GM04504 (cell line): ENCODE measurements around the gene MSH5.
"Not testable (repeated sequence)": the region's sequence is repeated elsewhere in the genome, so short reads cannot be mapped to it uniquely, and the experiment has no call there.

ENCODE experiments used
- DNase-seq: peaks from one replicate; pipeline ENCODE4 v3.0.0-alpha.2; 2012; ENCODE audit warnings: low read depth

The MSH5 gene

GRCh38 chr6:31739639-31740396, at the start of gene MSH5:
MSH5 (plus strand) TSS chr6:31740005; CDS start chr6:31740467, 462 bp downstream.
- DNase-seq, result peak; percentile 99

- DNase-seq, result no peak
Observed at GRCh38 chr6:31690231-31691077, 49.4 kb upstream of the MSH5 start.

GRCh38 chr6:31691078-31691463, 48.7 kb upstream of the MSH5 start:
- no peak for DNase-seq

GRCh38 chr6:31691564-31692108, 48.2 kb upstream of the MSH5 start:
- DNase-seq, result no peak

GRCh38 chr6:31692353-31692752, 47.5 kb upstream of the MSH5 start:
- no peak for DNase-seq

GRCh38 chr6:31692886-31693285, 46.9 kb upstream of the MSH5 start:
- no peak for DNase-seq

- DNase-seq, result no peak
Observed at GRCh38 chr6:31693535-31693934, 46.3 kb upstream of the MSH5 start.

- DNase-seq, result no peak
Observed at GRCh38 chr6:31697555-31697954, 42.2 kb upstream of the MSH5 start.

- DNase-seq, result no peak
Observed at GRCh38 chr6:31700740-31701401, 38.9 kb upstream of the MSH5 start.

GRCh38 chr6:31701666-31702404, 38.0 kb upstream of the MSH5 start:
- DNase-seq, result no peak

GRCh38 chr6:31702405-31702818, 37.4 kb upstream of the MSH5 start:
- no peak for DNase-seq

GRCh38 chr6:31702819-31703716, 36.7 kb upstream of the MSH5 start, which contains the start of gene ABHD16A:
ABHD16A (minus strand) TSS chr6:31703324; CDS start chr6:31703281, 43 bp downstream.
- peak; percentile 96 for DNase-seq

GRCh38 chr6:31705931-31706330, 33.9 kb upstream of the MSH5 start:
- DNase-seq, result no peak

- no peak for DNase-seq
Observed at GRCh38 chr6:31706599-31706998, 33.2 kb upstream of the MSH5 start, which contains the start of gene LY6G6F. LY6G6F (plus strand) TSS chr6:31706866; CDS start chr6:31706907, 41 bp downstream.

- DNase-seq, result no peak
Observed at GRCh38 chr6:31707701-31708100, 32.1 kb upstream of the MSH5 start.

- DNase-seq, result no peak
Observed at GRCh38 chr6:31708224-31708623, 31.6 kb upstream of the MSH5 start.

GRCh38 chr6:31709157-31709556, 30.6 kb upstream of the MSH5 start:
- DNase-seq, result not testable (repeated sequence)

- no peak for DNase-seq
Observed at GRCh38 chr6:31710523-31711219, 29.1 kb upstream of the MSH5 start.

GRCh38 chr6:31711233-31711632, 28.6 kb upstream of the MSH5 start:
- DNase-seq, result no peak

GRCh38 chr6:31712296-31712695, 27.5 kb upstream of the MSH5 start:
- DNase-seq, result no peak
